HG03354 (cell line): ENCODE measurements around the gene MDN1.

Experiments
- ATAC-seq: cut with Tn5 transposase; IDR thresholded peaks from one replicate; pipeline ENCODE4 v1.9.1; 2021; ENCODE audit warnings: mild to moderate bottlenecking; ENCODE audit not compliant: unreplicated experiment, poor library complexity, severe bottlenecking

The MDN1 gene

GRCh38 chr6:89706121-89706520 is 113.5 kb downstream of the MDN1 start:
- ATAC-seq: no peak

GRCh38 chr6:89703292-89703691 is 116.3 kb downstream of the MDN1 start:
- ATAC-seq: no peak

- ATAC-seq: no peak
Measured at GRCh38 chr6:89702349-89702748, 117.2 kb downstream of the MDN1 start.

- ATAC-seq: no peak
Measured at GRCh38 chr6:89695667-89696066, 123.9 kb downstream of the MDN1 start.

- no peak for ATAC-seq
Measured at GRCh38 chr6:89694428-89694827, 125.2 kb downstream of the MDN1 start.

- ATAC-seq: no peak
Measured at GRCh38 chr6:89693207-89693606, 126.4 kb downstream of the MDN1 start.

- no peak for ATAC-seq
Measured at GRCh38 chr6:89692256-89692655, 127.3 kb downstream of the MDN1 start.

GRCh38 chr6:89690944-89691324 is 128.7 kb downstream of the MDN1 start:
- ATAC-seq: no peak

GRCh38 chr6:89689732-89690131 is 129.9 kb downstream of the MDN1 start:
- ATAC-seq: no peak

- no peak for ATAC-seq
Measured at GRCh38 chr6:89688328-89688727, 131.3 kb downstream of the MDN1 start.

- ATAC-seq: no peak
Measured at GRCh38 chr6:89685311-89685710, 134.3 kb downstream of the MDN1 start.

- ATAC-seq: no peak
Measured at GRCh38 chr6:89682991-89683390, 136.6 kb downstream of the MDN1 start.

GRCh38 chr6:89681983-89682564 is 137.5 kb downstream of the MDN1 start:
- ATAC-seq: no peak

- no peak for ATAC-seq
Measured at GRCh38 chr6:89680551-89680950, 139.0 kb downstream of the MDN1 start.

- no peak for ATAC-seq
Measured at GRCh38 chr6:89680150-89680549, 139.4 kb downstream of the MDN1 start.

- no peak for ATAC-seq
Measured at GRCh38 chr6:89679215-89680120, 140.1 kb downstream of the MDN1 start.

- ATAC-seq: no peak
Measured at GRCh38 chr6:89678531-89678930, 141.1 kb downstream of the MDN1 start.

GRCh38 chr6:89675949-89676748 is 143.4 kb downstream of the MDN1 start:
- no peak for ATAC-seq

GRCh38 chr6:89670935-89671565 is 148.5 kb downstream of the MDN1 start:
- no peak for ATAC-seq

GRCh38 chr6:89669002-89669401 is 150.6 kb downstream of the MDN1 start:
- no peak for ATAC-seq
